Prostate gland (tissue), 2 donors: ENCODE data around the gene RBP3. TPM values are rescaled to one million over a fixed set of nuclear protein-coding genes. Genes with fewer than 3 reads are reported as not detected.

Experiments
- DNase-seq: peaks from one replicate; pipeline ENCODE4 v3.0.0-alpha.2; 2019; ENCODE audit warnings: low spot score
- H3K27ac ChIP-seq, 2 donors: fragments of 200-600 bp; sonication (generic); 2 replicates each; pipeline ENCODE4 v1.5.1; 2017 to 2019
- H3K27me3 ChIP-seq: fragments of 200-600 bp; sonication (generic); replicated peaks from 2 replicates; pipeline ENCODE4 v1.5.1; 2019; ENCODE audit not compliant: insufficient read depth
- H3K36me3 ChIP-seq, 2 donors: fragments of 200-600 bp; sonication (generic); 1 replicate in 1 of 2; 2 replicates in 1 of 2; pipeline versions ENCODE4 v1.5.1 to v1.8.1; 2017 to 2019
- H3K4me1 ChIP-seq: fragments of 200-600 bp; sonication (generic); replicated peaks from 2 replicates; pipeline ENCODE4 v1.5.1; 2019
- H3K4me3 ChIP-seq, 2 donors: fragments of 200-600 bp; sonication (generic); 2 replicates each; pipeline ENCODE4 v1.5.1; 2017 to 2019
- H3K9me3 ChIP-seq: fragments of 200-600 bp; sonication (generic); 2 replicates; pipeline ENCODE4 v1.5.1; 2017
- POLR2A ChIP-seq: fragments of 450-650 bp; IDR thresholded peaks from one replicate; pipeline ENCODE4 v1.6.1; 2016; ENCODE audit warnings: antibody characterized with exemption, mild to moderate bottlenecking
- POLR2AphosphoS5 ChIP-seq: sonication (generic); formaldehyde crosslinking; IDR thresholded peaks from one replicate; pipeline ENCODE4 v1.6.1; 2017; ENCODE audit warnings: antibody characterized with exemption
- WGBS: methylation state at CpG from one replicate; pipeline ENCODE4 v1.1.5; 2018; 5-methylcytosine and 5-hydroxymethylcytosine counted together
- intact Hi-C: fragments of 100-400 bp; cut with DNase I; formaldehyde crosslinking; loops from one replicate; pipeline ENCODE4 v1.14.2; 2022
- total RNA-seq, 2 donors: library from RNA; depleted of rRNA; stranded (reverse); fragments of >200 nt; gene quantifications; one replicate each; pipeline ENCODE4 v1.1.0, GENCODE V29; 2016
- TF ChIP-seq, protein P1 (sequence below), 4 experiments: fragments of 200-600 bp in 2 of 4; fragments of 450-650 bp in 2 of 4; sonication (generic) in 2 of 4; IDR thresholded peaks; 1 replicate in 3 of 4; 2 replicates in 1 of 4; pipeline ENCODE4 v1.5.1; 2016 to 2019; ENCODE audit warnings: antibody characterized with exemption in 4 of 4, mild to moderate bottlenecking in 2 of 4, moderate library complexity in 2 of 4

Gene RBP3
- total RNA-seq, 2 donors from 2014 or later: not detected

DNA sequence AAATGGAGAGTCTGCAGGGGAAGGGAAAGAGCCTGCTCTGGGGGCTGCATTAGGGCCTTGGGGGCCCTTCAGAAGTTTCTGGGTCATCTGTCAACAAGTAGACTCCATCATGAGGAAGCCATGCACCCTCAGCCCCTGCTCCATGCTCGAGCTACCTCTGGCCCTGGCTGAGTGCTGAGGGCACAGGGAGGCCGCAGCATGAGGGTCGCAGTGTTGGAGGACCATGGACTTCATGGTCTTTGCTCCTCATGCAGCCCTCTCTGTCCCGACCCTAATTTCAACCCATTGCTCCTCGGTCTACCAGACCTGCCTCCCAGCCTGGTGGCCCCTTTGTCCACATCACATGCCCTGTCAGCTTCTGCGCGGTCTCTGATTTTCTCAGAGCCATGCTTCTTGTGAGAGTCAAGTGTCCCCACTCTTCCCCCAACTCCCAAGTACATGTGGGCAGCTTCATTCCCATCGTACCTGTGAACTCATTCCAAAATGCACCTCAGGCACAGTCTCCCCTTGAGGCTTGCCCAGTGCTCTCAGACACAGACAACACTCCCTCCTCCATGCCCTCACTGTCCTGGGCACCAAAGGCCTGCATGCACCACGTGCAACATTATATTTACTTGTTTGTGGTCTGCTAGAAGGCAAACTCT is 21.2 kb downstream of the RBP3 start:
- WGBS: 79% methylated on average over 9 of the region's 9 CpGs
- Histone ChIP-seq H3K4me1 (no peaks in the 10 kb centered on the region), H3K9me3 (no peaks in the 10 kb centered on the region), H3K36me3 (no peaks in the 10 kb centered on the region), H3K27me3 (no peaks in the 10 kb centered on the region), H3K4me3 (no peak overlapping the region), H3K27ac (no peak overlapping the region)
- intact Hi-C loops: no loop called here
- DNase-seq: no peak
- TF ChIP-seq POLR2AphosphoS5 (no peak), POLR2A (no peak)
- TF ChIP-seq, protein P1, sequence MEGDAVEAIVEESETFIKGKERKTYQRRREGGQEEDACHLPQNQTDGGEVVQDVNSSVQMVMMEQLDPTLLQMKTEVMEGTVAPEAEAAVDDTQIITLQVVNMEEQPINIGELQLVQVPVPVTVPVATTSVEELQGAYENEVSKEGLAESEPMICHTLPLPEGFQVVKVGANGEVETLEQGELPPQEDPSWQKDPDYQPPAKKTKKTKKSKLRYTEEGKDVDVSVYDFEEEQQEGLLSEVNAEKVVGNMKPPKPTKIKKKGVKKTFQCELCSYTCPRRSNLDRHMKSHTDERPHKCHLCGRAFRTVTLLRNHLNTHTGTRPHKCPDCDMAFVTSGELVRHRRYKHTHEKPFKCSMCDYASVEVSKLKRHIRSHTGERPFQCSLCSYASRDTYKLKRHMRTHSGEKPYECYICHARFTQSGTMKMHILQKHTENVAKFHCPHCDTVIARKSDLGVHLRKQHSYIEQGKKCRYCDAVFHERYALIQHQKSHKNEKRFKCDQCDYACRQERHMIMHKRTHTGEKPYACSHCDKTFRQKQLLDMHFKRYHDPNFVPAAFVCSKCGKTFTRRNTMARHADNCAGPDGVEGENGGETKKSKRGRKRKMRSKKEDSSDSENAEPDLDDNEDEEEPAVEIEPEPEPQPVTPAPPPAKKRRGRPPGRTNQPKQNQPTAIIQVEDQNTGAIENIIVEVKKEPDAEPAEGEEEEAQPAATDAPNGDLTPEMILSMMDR (IDR thresholded peaks at IDR 0.05): no peak

- Histone ChIP-seq H3K9me3 (no peaks in the 10 kb centered on the region), H3K4me1 (no peaks in the 10 kb centered on the region), H3K36me3 (no peaks in the 10 kb centered on the region), H3K27me3 (no peaks in the 10 kb centered on the region), H3K27ac (no peak overlapping the region), H3K4me3 (no peak overlapping the region)
- intact Hi-C loops: no loop called here
- DNase-seq: no peak
- TF ChIP-seq, protein P1 (IDR thresholded peaks at IDR 0.05): no peak
- TF ChIP-seq POLR2A: no peak
- WGBS: 94% methylated on average over 11 of the region's 11 CpGs
Observed at GRCh38 chr10:47370015-47370767, 22.0 kb downstream of the RBP3 start.

GRCh38 chr10:47370878-47371277 is 22.7 kb downstream of the RBP3 start:
- no peak for DNase-seq
- H3K4me1 ChIP-seq: no peaks in the 10 kb centered on the region
- no peaks in the 10 kb centered on the region for H3K27me3 ChIP-seq
- TF ChIP-seq POLR2A (no peak), POLR2AphosphoS5 (no peak)
- TF ChIP-seq, protein P1 (IDR thresholded peaks at IDR 0.05): no peak
- H3K27ac ChIP-seq: no peak overlapping the region
- H3K36me3 ChIP-seq: no peaks in the 10 kb centered on the region
- no peak overlapping the region for H3K4me3 ChIP-seq
- intact Hi-C loops: no loop called here
- no peaks in the 10 kb centered on the region for H3K9me3 ChIP-seq
- 94% methylated on average over 7 of the region's 7 CpGs for WGBS

DNA sequence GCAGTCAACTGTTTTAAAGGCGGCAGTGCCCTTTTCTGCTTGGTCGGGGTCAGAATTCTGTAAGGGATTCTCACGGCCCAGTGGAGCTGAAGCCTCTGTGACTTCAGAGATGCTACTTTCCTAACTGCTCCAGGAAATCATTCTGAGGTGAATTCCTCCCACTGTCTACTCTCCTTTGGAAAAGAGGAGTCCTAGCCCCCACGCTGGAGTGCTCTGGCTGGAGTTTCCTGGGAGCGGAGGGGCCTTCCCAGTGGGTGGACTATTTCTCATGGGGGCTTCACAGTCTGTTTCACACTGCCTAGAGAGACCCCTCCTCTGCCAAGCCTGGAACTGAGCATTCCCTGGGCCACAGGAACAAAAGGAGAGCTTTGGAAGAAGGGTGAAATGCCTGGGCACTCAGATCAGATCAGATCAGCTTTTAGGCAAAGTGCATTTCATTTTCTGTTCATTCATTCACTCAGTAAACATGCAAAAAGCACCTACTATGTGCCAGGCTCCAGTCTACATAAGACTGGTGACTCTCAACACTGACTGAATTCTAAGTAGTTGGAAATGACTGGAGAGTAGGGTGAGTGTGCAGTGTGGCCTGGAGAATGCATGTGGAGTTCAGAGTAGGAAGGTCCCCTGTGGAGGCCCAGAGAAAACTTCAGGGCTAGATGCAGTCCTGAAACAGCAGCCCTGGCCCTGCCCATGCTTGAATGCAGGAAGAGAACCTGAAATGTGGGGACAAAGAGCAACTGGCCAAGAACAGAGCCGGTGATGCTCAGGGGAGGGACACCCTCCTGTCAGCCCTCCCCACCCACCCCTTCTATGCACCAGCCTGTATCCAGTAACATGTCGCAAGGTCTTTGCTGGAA is 23.7 kb downstream of the RBP3 start:
- no peak for DNase-seq
- Histone ChIP-seq H3K27me3 (no peaks in the 10 kb centered on the region), H3K4me3 (no peak overlapping the region), H3K27ac (no peak overlapping the region), H3K4me1 (no peaks in the 10 kb centered on the region), H3K36me3 (no peaks in the 10 kb centered on the region), H3K9me3 (no peaks in the 10 kb centered on the region)
- intact Hi-C loops: no loop called here
- TF ChIP-seq POLR2A (no peak), POLR2AphosphoS5 (no peak)
- TF ChIP-seq, protein P1 (IDR thresholded peaks at IDR 0.05): no peak
- WGBS: 86% methylated on average over 7 of the region's 7 CpGs
